PC-9 (cell line): ENCODE results near the gene MELTF.

Source experiments
- EZH2 ChIP-seq: fragments of 200-600 bp; sonication (generic); IDR thresholded peaks from 2 replicates; pipeline ENCODE4 v1.8.0; 2017; ENCODE audit warnings: antibody characterized with exemption, low read depth
- TF ChIP-seq, protein P1 (sequence below): fragments of 200-600 bp; sonication (generic); conservative IDR thresholded peaks from 2 replicates; pipeline ENCODE4 v1.6.1; 2017; ENCODE audit warnings: mixed run types, antibody characterized with exemption, mild to moderate bottlenecking, moderate library complexity

DNA sequence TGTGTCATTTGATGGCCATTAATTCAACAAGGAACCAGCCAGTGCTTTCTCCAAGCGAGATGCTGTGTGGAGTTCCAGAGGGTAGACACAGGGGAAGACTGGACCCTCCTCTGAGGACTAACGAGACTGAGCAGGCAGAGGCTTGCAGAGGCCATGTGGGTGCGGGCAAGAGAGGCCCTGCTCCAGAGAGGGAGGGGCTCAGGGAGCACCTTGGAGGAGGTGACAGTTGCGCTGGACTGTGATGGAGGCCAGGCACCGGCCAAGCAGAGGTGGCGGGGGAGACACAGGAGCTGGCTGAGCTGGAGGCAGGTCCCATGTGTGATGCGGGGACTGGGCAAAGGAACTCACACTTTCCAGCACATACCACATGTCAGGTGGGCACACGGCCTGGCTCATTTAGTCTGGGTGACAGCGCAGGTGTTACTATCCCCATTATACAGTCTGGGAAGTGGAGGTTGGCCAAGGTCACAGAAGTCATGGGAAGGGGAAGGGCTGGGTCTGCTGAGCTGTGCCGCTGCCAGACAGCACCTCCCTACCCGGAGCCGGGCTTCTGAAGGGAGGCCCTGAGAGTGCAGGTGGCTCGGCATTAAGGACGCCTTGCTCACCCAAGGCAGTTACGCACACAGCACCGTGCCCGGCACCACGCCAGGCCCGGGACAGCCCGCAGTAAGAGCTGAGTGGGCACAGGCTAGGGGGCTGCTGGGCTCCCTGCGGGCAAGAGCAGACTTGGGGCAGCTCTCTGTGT lies 3.7 kb downstream of the MELTF start:
- TF ChIP-seq, protein P1, sequence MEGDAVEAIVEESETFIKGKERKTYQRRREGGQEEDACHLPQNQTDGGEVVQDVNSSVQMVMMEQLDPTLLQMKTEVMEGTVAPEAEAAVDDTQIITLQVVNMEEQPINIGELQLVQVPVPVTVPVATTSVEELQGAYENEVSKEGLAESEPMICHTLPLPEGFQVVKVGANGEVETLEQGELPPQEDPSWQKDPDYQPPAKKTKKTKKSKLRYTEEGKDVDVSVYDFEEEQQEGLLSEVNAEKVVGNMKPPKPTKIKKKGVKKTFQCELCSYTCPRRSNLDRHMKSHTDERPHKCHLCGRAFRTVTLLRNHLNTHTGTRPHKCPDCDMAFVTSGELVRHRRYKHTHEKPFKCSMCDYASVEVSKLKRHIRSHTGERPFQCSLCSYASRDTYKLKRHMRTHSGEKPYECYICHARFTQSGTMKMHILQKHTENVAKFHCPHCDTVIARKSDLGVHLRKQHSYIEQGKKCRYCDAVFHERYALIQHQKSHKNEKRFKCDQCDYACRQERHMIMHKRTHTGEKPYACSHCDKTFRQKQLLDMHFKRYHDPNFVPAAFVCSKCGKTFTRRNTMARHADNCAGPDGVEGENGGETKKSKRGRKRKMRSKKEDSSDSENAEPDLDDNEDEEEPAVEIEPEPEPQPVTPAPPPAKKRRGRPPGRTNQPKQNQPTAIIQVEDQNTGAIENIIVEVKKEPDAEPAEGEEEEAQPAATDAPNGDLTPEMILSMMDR: no peak
- no peak for TF ChIP-seq EZH2
